Skeletal muscle cell (primary cell): ENCODE results near the gene ANTXRL.
"Not testable (repeated sequence)": the region's sequence is repeated elsewhere in the genome, so short reads cannot be mapped to it uniquely, and the experiment has no call there.

Source experiments
- DNase-seq: peaks from one replicate; pipeline ENCODE4 v3.0.0-alpha.2; 2010; ENCODE audit warnings: low read depth
- H3K4me3 ChIP-seq: 2 replicates; pipeline ENCODE4 v1.5.1; 2011; ENCODE audit warnings: low read depth, mild to moderate bottlenecking, control low read depth, low read length, moderate library complexity

Gene ANTXRL

GRCh38 chr10:46291817-46292572, 5.2 kb downstream of the ANTXRL start:
- H3K4me3 ChIP-seq, result no peak overlapping the region
- no peak for DNase-seq

- DNase-seq, result no peak
- no peak overlapping the region for H3K4me3 ChIP-seq
Measured at GRCh38 chr10:46292573-46293023, 5.8 kb downstream of the ANTXRL start.

GRCh38 chr10:46293228-46293627, 6.4 kb downstream of the ANTXRL start:
- no peak for DNase-seq
- H3K4me3 ChIP-seq, result no peak overlapping the region

GRCh38 chr10:46293832-46294640, 7.2 kb downstream of the ANTXRL start:
- no peak for DNase-seq
- no peak overlapping the region for H3K4me3 ChIP-seq

GRCh38 chr10:46294641-46295220, 7.9 kb downstream of the ANTXRL start:
- no peak for DNase-seq
- H3K4me3 ChIP-seq, result no peak overlapping the region

- DNase-seq, H3K4me3 ChIP-seq: not testable (repeated sequence)
Measured at GRCh38 chr10:46295350-46296010, 8.7 kb downstream of the ANTXRL start.

- H3K4me3 ChIP-seq, DNase-seq: not testable (repeated sequence)
Measured at GRCh38 chr10:46296086-46296485, 9.3 kb downstream of the ANTXRL start.

- H3K4me3 ChIP-seq, result no peak overlapping the region
- no peak for DNase-seq
Measured at GRCh38 chr10:46296641-46297141, 9.9 kb downstream of the ANTXRL start.

- no peak for DNase-seq
- H3K4me3 ChIP-seq, result no peak overlapping the region
Measured at GRCh38 chr10:46297406-46298204, 10.8 kb downstream of the ANTXRL start.

- DNase-seq, result no peak
Measured at GRCh38 chr10:46298477-46299285, 11.9 kb downstream of the ANTXRL start.

GRCh38 chr10:46299286-46299535, 12.4 kb downstream of the ANTXRL start:
- H3K4me3 ChIP-seq, result no peak overlapping the region
- DNase-seq, result no peak

More at GRCh38 chr10:46298477-46299285, 11.9 kb downstream of the ANTXRL start:
- no peak overlapping the region for H3K4me3 ChIP-seq

- no peak overlapping the region for H3K4me3 ChIP-seq
- no peak for DNase-seq
Measured at GRCh38 chr10:46299536-46300369, 13.0 kb downstream of the ANTXRL start.

GRCh38 chr10:46300370-46300711, 13.5 kb downstream of the ANTXRL start:
- DNase-seq, H3K4me3 ChIP-seq: not testable (repeated sequence)

- DNase-seq, result no peak
- no peak overlapping the region for H3K4me3 ChIP-seq
Measured at GRCh38 chr10:46301056-46301645, 14.4 kb downstream of the ANTXRL start.

GRCh38 chr10:46301721-46302479, 15.1 kb downstream of the ANTXRL start:
- H3K4me3 ChIP-seq, result no peak overlapping the region
- no peak for DNase-seq

GRCh38 chr10:46302765-46303352, 16.1 kb downstream of the ANTXRL start:
- H3K4me3 ChIP-seq, result not testable (repeated sequence)

More at GRCh38 chr10:46302765-46303352, 16.1 kb downstream of the ANTXRL start:
- not testable (repeated sequence) for DNase-seq
